GM21390 (cell line): ENCODE measurements around the gene AURKAIP1.
"Not testable (repeated sequence)": the region's sequence is repeated elsewhere in the genome, so short reads cannot be mapped to it uniquely, and the experiment has no call there.

Experiments used
- ATAC-seq: cut with Tn5 transposase; IDR thresholded peaks from one replicate; pipeline ENCODE4 v1.9.1; 2021; ENCODE audit not compliant: unreplicated experiment

AURKAIP1 gene

GRCh38 chr1:1406821-1407635, 32.0 kb upstream of the AURKAIP1 start, which contains the start of gene MRPL20:
MRPL20 (minus strand) TSS chr1:1407293; CDS start chr1:1407217, 76 bp downstream.
- ATAC-seq = peak; percentile 92

- ATAC-seq = no peak
These were observed 31.3 kb upstream of the AURKAIP1 start for GRCh38 chr1:1406101-1406820.

DNA sequence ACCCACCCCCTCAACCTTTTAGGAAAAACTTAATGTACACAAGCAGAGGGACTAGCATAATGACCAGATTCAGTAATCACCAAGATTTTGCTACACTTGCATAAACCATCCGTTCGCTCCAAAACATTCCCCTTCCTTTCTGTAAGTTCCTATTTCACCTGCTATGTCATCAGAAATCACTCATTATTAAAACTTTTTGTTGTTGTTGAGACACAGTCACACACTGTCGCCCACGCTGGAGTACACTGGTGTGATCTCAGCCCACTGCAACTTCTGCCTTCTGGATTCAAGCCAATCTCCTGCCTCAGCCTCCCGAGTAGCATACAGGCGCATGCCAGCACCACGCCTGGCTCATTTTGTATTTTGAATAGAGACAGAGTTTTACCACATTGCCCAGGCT, 28.6 kb upstream of the AURKAIP1 start:
- no peak for ATAC-seq

- ATAC-seq = not testable (repeated sequence)
These were observed 27.9 kb upstream of the AURKAIP1 start for GRCh38 chr1:1402901-1403392.

DNA sequence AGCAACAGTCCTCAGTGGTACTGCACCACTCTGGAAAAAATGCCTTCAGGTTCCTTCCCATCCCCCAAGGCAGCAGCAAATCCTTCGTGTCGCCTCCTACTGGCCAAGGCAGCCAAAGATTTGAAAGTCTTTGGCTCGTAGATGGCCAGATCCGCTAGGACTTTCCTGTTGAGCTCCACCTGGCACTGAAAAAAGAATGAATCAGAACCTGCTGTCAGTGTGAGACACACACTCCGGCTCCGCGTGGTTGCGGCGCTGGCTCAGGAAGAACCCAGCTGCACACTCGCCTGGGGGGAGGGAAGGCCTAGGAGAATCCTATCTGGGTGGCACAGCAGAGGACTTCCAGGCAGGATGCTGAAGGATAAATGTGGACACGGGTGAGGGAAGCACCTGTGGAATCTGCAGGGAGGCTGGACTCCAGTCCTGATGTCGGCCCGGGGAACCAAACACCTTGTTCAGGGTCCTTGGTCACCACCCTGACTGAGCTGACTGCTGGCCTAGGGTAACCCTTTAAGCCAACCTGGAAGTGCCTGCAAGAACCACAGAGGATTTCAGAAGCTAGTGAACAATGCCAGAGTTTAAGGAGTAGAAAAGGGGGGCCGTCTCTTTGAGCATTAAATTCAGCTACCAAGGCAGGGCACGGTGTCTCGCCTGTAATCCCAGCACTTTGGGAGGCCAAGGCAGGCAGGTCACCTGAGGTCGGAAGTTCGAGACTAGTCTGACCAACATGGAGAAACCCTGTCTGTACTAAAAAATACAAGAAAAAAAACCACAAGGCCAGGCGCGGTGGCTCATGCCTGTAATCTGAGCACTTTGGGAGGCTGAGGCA, 27.3 kb upstream of the AURKAIP1 start:
- ATAC-seq = no peak

GRCh38 chr1:1401457-1402010, 26.5 kb upstream of the AURKAIP1 start:
- no peak for ATAC-seq

- no peak for ATAC-seq
These were observed 25.8 kb upstream of the AURKAIP1 start for GRCh38 chr1:1400576-1401456.

DNA sequence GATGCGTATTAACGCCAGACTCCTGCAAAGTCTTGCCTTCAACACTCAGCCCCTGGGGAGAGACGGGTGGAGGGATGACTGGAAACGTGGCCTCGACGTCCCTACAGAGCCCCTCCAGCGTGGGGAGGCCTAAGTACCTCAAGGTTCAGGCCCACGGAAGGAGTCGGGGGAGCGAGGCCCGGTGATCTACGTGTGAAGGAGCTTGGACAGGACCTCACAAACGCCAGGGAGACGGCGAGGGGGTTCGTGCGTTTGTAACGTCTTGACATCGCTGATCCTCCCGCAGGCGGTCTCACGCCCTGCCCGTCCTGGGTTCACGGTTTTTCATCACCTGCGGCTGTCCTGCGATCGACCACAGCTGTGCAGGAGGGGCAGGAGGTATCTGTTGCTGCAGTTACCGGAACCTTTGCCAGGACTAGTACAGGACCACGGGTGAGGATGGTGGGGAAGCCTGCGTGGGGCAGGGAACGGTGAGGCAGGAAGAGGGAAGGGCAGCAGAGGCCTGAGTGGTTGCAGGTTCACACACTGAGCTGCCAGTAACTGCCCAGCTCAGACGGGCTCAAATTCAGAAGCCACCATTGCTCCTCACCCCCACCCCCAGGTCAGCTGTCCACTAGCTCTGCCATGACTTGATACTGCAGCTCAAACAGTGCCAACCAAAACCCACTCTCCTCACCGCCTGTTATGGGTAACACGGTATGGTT, 25.0 kb upstream of the AURKAIP1 start:
- ATAC-seq = peak; percentile 6

- ATAC-seq = peak; percentile 91
These were observed 24.3 kb upstream of the AURKAIP1 start, which contains the start of gene CCNL2 for GRCh38 chr1:1399187-1399871. CCNL2 (minus strand) TSS chr1:1399335; CDS start chr1:1399306, 29 bp downstream.

GRCh38 chr1:1398677-1399186, 23.7 kb upstream of the AURKAIP1 start:
- peak; percentile 19 for ATAC-seq

DNA sequence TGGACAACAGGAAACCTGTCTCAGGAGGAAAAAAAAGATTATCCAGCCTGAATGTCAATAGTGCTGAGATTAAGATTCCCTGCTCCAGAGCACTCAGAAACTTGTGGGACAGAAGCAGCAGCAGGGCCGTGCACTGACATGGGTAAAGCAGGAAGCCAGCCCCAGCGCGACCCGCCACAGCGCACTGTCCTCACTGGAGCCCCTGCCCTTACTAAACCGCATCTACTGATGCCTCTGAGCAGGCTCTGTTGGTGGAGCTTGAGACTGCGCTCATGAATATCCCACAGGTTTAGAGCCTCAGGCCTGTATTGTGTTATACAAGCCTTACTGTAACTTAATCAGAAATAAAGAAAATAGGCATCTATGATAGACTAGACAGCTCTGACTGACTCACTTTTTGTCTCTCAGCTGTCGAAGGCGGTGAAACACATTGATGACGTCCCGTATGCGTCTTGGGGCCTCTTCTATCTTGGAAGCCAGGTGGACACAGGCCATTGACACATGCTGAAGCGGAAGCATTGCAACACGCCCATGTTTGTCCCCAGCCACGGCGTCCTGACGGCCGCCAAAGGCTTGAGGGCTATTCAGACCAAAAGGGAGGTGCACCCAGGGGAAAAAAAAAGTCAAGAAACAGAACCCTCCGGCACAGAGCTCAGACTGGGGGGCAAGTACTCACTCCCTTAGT, 23.0 kb upstream of the AURKAIP1 start:
- ATAC-seq = no peak

GRCh38 chr1:1395166-1395565, 20.2 kb upstream of the AURKAIP1 start:
- no peak for ATAC-seq

DNA sequence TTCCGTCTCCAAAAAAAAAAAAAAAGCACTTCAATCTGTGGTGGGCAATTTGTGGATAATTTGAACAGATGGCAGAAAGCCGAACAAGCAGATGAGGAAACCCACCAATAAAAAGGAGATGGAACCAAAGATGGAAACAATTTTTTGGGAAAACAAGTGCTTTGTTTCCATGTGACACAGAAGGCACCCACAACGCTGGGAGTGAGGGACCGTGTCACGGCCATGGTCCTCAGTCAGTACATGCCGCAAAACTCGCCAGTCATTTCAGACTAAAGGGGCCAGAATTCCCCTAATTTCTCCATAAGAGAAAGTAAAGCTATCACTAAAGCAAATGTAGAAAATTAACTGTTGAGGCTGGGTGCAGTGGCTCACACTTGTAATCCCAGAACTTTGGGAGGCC, 19.1 kb upstream of the AURKAIP1 start:
- ATAC-seq = no peak

DNA sequence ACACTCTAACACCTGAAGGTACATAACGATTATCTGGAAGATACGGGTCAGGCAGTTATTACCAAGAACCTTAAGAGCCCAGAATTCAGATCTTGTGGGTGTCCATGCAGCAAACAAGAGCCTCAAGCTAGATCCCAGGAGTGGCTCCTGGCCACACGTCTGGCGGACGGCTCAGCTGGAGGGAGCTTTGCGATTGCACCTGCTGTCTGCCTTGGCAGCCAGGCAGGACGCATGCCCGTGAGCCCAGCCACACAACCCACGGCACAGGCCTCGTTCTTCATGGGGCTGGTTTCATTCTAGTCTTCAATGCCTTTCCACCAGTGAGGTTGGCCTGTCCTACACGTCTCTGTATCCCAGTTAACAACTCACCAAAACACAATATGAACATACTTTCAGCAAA, 18.4 kb upstream of the AURKAIP1 start:
- no peak for ATAC-seq

- no peak for ATAC-seq
These were observed 18.0 kb upstream of the AURKAIP1 start for GRCh38 chr1:1393014-1393413.

DNA sequence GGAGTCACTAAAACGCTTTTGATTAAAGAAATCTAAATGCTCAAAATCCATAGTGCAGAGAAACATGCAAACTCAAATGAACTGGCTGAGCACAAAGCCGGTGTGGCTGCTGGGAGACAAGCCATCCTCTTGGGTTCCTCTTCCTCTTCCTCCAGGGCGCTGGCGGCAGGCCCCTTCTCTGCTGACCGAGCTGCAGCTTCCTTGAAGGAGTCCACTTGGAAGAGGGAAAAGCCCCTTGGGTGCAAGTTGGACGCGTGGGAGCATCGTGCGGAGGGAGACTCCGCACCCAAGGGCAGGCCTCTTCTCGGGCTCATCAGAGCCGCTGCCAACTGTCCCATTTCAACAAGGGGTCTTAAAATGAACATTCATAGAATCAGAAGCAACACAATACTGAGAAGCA, 16.2 kb upstream of the AURKAIP1 start:
- no peak for ATAC-seq

DNA sequence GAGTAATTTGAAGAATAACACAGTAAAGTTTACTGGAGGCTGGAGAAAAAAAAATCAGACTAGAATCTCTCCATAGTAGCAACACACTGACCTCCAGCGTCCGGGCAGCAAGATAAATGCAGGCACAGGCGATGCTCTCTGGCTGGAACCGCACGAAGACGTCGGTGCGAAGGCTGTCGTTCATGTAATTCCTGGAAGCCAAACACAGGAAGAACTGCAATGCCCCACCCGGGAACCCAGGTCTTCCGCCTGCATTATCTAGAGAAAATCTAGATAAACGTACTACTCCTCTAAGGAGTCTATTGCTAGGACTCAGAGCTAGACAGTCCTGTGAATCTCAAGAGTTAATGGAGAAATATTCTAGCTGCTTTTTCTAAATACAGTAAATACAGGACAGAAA, 15.7 kb upstream of the AURKAIP1 start:
- no peak for ATAC-seq

- no peak for ATAC-seq
These were observed 13.1 kb upstream of the AURKAIP1 start for GRCh38 chr1:1388078-1388472.
